NCI-H69 (cell line): ENCODE results near the gene BANP.
"Not testable (repeated sequence)": the region's sequence is repeated elsewhere in the genome, so short reads cannot be mapped to it uniquely, and the experiment has no call there.

Experiments used
- DNase-seq: peaks from one replicate; lab custom pipeline; 2025; lab: John Stamatoyannopoulos, UW

Gene BANP

DNA sequence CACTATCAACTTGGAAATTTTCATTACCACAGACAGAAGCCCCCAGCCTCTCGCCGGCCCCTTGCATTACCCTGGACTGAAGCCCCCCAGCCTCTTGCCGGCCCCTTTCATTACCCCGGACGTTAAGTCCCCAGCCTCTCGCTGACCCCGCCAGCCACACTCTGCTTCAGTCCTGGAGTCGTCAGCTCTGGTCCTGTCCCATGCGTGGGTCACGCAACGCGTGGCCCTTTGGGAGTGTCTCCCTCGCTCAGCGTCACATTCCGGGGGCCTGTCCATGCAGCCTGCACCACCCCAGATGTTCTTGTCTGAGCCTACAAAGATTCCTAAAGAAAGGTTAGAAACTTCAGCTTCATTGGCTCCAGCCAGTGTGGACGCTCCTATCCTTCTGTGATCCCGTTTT lies 153.1 kb downstream of the BANP start:
- not testable (repeated sequence) for DNase-seq

DNA sequence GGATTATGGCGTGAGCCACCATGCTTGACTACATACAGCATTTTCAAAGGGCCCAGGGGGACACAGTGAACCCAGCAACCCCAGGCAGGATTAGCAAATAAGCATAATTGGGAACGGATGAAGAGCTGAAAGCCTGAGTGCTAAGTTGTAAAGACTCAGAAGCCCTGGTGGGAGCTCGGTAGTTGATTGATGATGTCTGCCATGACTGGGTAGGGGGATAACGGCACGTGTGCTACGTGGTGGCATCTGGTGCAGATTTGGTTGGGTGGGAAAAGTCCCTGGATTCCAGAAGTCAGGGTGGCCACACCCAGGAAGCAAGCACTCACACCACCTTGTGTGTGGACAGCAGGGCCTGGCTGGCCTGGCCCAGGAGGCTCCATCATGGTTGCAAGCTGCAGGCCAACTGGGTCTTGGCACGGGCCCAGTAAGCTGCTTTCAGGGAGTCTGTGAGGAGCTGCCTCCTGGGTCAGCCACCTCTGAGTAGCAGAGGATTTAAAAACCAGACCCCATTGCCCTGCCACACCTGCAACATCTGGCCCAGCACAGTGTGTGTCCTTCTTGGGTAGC lies 154.4 kb downstream of the BANP start:
- DNase-seq = not testable (repeated sequence)

- not testable (repeated sequence) for DNase-seq
Measured at GRCh38 chr16:88106566-88106965, 155.3 kb downstream of the BANP start.

- DNase-seq = no peak
Measured at GRCh38 chr16:88108762-88109161, 157.5 kb downstream of the BANP start.

DNA sequence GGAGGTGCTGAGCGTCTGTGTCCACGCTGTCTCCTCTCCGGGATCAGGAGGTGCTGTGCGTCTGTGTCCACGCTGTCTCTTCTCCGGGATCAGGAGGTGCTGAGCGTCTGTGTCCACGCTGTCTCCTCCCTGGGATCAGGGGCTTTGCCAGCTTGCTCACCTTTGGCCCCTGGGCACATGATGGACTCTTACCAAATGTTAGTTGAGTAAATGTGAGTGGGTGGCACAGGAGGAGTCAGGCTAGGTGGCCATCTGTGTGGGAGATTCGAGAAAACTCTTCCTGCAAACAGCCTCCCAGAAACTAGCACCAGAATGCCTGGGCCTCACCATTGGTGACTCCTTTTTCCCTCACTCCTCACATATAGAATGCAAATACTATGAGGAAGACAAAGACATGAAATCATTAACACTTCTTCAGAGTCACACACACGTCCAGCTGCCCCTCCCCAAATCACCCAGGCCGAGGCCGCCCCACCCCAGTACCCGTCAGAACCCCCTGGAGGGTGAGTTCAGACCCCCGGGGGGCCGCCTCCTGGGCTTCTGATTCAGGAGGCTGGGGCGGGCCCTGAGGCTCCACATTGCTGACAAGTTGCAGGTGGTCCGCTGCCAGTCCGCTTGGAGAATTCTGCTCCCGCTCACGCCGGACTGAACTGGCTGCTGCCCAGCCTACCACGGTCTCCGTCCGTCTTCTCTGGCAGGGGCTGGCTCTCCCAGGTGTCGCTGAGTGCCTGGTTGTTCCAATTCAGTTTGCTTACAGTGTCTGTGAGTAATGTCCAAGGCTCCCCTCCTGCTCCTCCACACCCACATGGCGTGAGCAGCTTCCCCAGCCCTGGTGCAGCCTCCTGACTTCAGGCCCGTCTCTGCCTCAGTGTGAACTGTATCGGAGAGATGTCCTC lies 158.7 kb downstream of the BANP start:
- not testable (repeated sequence) for DNase-seq

DNA sequence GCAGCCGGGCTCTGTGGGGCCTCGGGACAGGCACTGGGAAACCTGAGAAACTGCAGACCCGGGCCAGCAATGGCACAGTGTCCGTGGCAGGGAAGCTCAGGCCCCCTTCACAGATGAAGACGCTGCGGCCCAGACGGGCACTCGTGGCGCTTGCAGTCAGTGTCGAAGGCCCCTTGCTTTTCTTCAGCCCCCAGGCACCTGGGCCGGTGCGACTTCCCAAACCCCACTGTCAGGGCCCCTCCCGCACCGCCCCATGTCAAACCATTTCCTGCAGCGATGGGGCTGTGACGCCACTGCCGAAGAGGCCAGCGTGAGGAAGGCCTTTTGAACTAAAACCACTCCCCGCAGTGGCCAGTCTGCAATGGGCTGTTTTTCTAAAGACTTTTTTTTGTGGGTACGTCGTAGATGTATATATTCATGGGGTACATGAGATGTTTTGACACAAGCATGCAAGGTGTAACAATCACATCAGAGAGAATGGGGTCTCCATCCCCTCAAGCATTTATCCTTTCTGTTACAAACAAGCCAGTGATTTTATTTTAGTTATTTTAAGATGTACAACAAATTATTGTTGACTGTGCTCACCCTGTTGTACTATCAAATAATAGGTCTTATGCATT lies 159.8 kb downstream of the BANP start:
- not testable (repeated sequence) for DNase-seq

GRCh38 chr16:88111976-88112375 lies 160.7 kb downstream of the BANP start:
- DNase-seq = not testable (repeated sequence)

- no peak for DNase-seq
Measured at GRCh38 chr16:88113545-88114045, 162.4 kb downstream of the BANP start.

DNA sequence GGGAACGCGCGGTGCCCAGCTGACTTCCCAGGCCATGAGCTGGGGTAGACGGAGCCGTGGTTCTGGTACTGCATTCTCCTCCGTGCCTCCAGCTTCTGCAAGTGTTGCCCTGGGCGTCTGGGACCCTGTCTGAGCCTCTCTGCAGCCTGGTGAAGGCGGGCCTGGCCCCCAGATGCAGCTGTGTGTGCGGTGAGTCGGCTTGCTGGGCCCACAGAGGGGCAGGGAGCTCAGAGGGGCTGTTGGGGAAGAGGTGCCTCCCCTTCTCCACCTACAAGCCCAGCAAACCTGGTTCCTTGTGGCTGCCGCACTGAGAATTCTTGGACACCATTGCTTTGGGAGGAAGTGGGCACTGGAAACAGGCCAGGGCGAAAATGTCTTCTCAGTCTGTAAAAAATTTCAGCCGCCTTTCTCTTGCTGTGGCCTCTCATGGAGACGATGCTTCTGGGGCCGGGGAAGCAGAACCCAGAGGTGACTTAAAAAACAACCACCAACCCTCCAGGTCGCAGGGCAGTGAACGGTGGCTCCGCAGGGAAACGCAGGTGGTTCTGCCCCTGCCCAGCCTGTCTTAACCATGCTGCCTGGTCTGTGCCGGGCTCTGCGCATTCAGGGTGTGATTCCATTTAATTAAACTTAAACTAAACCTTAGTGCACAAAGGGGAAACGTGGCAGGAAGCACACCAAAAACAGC lies 163.5 kb downstream of the BANP start:
- not testable (repeated sequence) for DNase-seq

- DNase-seq = no peak
Measured at GRCh38 chr16:88116121-88116520, 164.9 kb downstream of the BANP start.

DNA sequence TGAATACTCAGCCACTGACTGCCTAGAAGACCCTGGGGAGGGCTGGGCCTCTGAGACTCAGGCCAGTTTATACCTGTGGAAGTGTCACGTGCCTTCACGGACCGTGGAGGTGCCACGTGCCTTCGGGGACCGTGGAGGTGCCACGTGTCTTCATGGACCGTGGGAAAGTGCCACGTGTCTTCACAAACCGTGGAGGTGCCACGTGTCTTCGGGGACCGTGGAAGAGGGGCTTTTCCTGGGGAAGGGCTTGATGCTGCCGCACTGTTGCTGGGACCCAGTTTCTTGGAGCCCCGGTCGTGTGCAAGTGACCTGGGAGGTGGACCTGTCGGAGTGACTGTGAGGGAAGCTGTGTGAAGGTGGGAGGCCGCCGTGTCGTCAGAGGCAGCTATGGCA lies 166.2 kb downstream of the BANP start:
- DNase-seq = no peak

DNA sequence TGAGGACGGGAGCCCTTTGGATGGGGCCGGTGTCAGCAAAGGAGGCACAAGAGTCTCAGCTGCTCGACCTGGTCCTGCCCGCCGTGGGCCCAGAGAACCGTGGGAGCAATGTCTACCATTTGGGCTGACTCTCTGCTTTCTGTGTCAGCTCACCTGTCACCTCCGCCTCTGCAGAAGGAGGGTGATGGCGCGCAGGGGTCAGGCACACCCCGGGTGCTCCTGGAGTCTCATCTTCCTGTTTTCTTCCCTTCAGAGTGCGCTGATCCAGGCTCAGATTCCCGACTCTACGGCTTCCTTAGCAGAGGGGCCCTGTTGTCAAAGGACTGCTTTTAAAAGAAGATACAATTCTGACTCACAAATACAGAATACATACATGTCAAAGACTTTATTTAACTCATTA lies 167.1 kb downstream of the BANP start:
- no peak for DNase-seq

DNA sequence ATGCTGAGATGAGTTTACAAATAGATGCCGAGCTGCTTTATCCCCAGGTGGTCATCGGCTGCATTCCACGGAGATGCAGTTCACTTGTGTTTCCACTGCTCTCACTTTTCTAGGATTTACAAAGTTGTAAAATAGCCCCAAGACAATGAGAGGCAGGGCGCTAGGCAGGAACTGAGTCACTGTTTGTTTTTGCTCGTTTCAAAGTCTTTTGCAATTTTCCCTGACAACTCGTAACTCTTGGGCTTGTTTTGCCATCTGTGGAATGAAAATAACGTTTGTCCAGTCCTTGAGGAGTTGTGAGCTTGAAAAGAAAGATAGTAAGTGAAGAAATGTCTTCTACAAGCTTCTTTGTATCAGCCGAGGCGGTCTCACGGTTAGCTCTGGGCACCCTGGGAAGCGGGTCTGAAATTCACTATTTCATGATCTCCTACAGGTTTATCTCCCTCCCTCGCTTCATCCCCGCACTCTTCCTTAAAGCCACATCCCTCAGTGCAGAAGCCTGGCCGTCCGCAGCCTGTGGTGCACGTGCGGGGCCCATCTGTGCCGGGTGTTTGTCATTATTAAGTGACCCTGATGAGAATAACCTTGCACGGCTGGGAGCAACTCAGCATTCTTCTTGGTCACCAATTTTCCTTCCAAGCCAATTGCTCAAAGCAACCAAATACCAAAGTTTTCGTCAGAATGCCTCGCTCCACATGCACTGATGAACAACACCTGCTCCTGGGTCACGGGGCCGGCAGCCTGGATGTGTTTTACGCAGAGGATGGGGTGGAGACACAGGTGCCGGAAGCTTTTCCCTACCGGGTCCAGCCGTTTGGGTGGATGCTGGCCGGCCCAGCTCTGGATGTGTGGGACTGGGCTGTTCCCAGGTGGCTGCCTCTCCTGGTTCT lies 167.9 kb downstream of the BANP start:
- DNase-seq = not testable (repeated sequence)

GRCh38 chr16:88119881-88120751 lies 168.9 kb downstream of the BANP start:
- not testable (repeated sequence) for DNase-seq

- no peak for DNase-seq
Measured at GRCh38 chr16:88120812-88121211, 169.6 kb downstream of the BANP start.

GRCh38 chr16:88121391-88121790 lies 170.2 kb downstream of the BANP start:
- not testable (repeated sequence) for DNase-seq

DNA sequence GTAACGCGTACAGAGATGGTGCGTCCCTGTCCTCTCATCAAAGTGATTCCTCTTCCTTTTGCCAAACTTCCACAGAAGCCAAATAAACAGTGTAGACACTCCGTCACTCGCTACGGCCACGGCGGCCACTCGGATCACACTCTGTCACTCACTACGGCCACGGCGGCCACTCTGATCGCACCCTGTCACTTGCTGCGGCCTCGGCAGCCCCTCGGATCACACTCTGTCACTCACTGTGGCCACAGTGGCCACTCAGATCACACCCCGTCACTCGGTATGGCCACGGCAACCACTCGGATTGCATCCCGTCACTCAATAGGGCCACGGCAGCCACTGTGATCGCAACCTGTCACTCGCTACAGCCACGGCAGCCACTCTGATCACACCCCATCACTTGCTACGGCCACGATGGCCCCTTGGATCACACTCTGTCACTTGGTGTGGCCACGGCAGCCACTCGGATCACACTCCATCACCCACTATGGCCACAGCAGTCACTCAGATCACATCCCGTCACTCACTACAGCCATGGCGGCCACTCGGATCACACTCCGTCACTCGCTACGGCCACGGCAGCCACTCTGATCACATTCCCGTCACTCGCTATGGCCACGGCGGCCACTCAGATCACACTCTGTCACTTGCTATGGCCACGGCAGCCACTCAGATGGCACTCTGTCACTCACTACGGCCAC lies 170.8 kb downstream of the BANP start:
- no peak for DNase-seq
